ENCODE data around the gene LRRTM4. TPM values are rescaled to one million over a fixed set of nuclear protein-coding genes. Genes with fewer than 3 reads are reported as not detected.

The LRRTM4 gene
- total and polyA plus RNA-seq, 2 of the 13 experiments (the other 11 are each of a cell fraction or from before 2014, with no cell fraction given): 1.2 TPM

- Histone ChIP-seq H3K9ac (ENCODE audit: insufficient read depth, low read depth, low read length) (no peak overlapping the region), H3K27me3 (ENCODE audit: control insufficient read depth in 1 of 2, insufficient read depth in 2 of 2, low read length in 2 of 2) (no peaks in the 10 kb centered on the region), H3K4me3 (replicated peaks in 1 of 3; ENCODE audit: insufficient read depth in 1 of 3, low read depth in 2 of 3, low read length in 3 of 3) (no peak overlapping the region), H3K4me1 (ENCODE audit: insufficient read depth, low read length) (no peaks in the 10 kb centered on the region), H2AFZ (ENCODE audit: low read length) (no peak overlapping the region), H3K9me3 (ENCODE audit: low read length) (no peaks in the 10 kb centered on the region), H3K79me2 (ENCODE audit: insufficient read depth, low read length) (no peaks in the 10 kb centered on the region), H3K4me2 (ENCODE audit: low read depth, low read length) (no peak overlapping the region), H3K36me3 (replicated peaks in 1 of 2; ENCODE audit: control insufficient read depth in 1 of 2, insufficient read depth in 2 of 2, low read length in 2 of 2) (no peaks in the 10 kb centered on the region), H3K27ac (ENCODE audit: extremely low read length, insufficient read depth, low read length) (no peak overlapping the region), H4K20me1 (ENCODE audit: insufficient read depth, low read length) (no peaks in the 10 kb centered on the region)
- BruUV-seq (replicated peaks): no TSS peak
- TF ChIP-seq NR2C2 (CRISPR knock-in tag; IDR thresholded peaks at IDR 0.05; ENCODE audit: borderline replicate concordance) (no peak), ZKSCAN1 (IDR thresholded peaks at IDR 0.05; ENCODE audit: low read length) (no peak), THYN1 (CRISPR knock-in tag; IDR thresholded peaks at IDR 0.05; ENCODE audit: borderline replicate concordance, low read depth) (no peak), ZNF354B (CRISPR knock-in tag; IDR thresholded peaks at IDR 0.05) (no peak), ZKSCAN8 (CRISPR knock-in tag; IDR thresholded peaks at IDR 0.05; ENCODE audit: borderline replicate concordance) (no peak), KLF13 (CRISPR knock-in tag; IDR thresholded peaks at IDR 0.05) (no peak), MAFF (IDR thresholded peaks at IDR 0.05; ENCODE audit: low read depth, low read length) (peak; percentile 99), MAFK (conservative IDR thresholded peaks at IDR 0.05 in 1 of 2, IDR thresholded peaks at IDR 0.05 in 1 of 2; ENCODE audit: low read length in 2 of 2) (peak; percentile 99), ZMYM3 (CRISPR knock-in tag; IDR thresholded peaks at IDR 0.05) (no peak), AKAP8 (CRISPR knock-in tag; IDR thresholded peaks at IDR 0.05) (no peak)
- 5% methylated on average over 1 of the region's 1 CpG for WGBS (ENCODE audit: low lambda C conversion rate)
- ATAC-seq (no peak), FAIRE-seq (no peak), DNase-seq (ENCODE audit: low spot score) (no peak)
- ChIA-PET CTCF (ENCODE audit: low intra/inter-chr PET ratio, low total read pairs) (no interaction called here), POLR2A (no interaction called here)
- intact Hi-C loops (cut with micrococcal nuclease; ENCODE audit: unreplicated experiment): no loop called here
- in situ Hi-C loops (cut with HindIII; ENCODE audit: extremely low pct_ligation_motif_present, low pct_unique_long_range_greater_than_20kb): no loop called here
These were observed 652.2 kb downstream of the LRRTM4 start for GRCh38 chr2:76870011-76870410.

GRCh38 chr2:76867854-76868253 lies 654.3 kb downstream of the LRRTM4 start:
- FAIRE-seq (no peak), DNase-seq (ENCODE audit: low spot score) (no peak), ATAC-seq (no peak)
- H3K4me2 ChIP-seq (ENCODE audit: low read depth, low read length): no peak overlapping the region
- H3K27ac ChIP-seq (ENCODE audit: extremely low read length, insufficient read depth, low read length): no peak overlapping the region
- H3K9ac ChIP-seq (ENCODE audit: insufficient read depth, low read depth, low read length): no peak overlapping the region
- no TSS peak for BruUV-seq (replicated peaks)
- WGBS (ENCODE audit: low lambda C conversion rate): 6% methylated on average over 2 of the region's 2 CpGs
- CTCF ChIA-PET (ENCODE audit: low intra/inter-chr PET ratio, low total read pairs): no interaction called here
- no peaks in the 10 kb centered on the region for H4K20me1 ChIP-seq (ENCODE audit: insufficient read depth, low read length)
- H3K9me3 ChIP-seq (ENCODE audit: low read length): no peaks in the 10 kb centered on the region
- H3K4me1 ChIP-seq (ENCODE audit: insufficient read depth, low read length): no peaks in the 10 kb centered on the region
- POLR2A ChIA-PET: no interaction called here
- H3K79me2 ChIP-seq (ENCODE audit: insufficient read depth, low read length): no peaks in the 10 kb centered on the region
- no peak overlapping the region for H2AFZ ChIP-seq (ENCODE audit: low read length)
- H3K4me3 ChIP-seq (replicated peaks in 1 of 3; ENCODE audit: insufficient read depth in 1 of 3, low read depth in 2 of 3, low read length in 3 of 3): no peak overlapping the region
- no peaks in the 10 kb centered on the region for H3K36me3 ChIP-seq (replicated peaks in 1 of 2; ENCODE audit: control insufficient read depth in 1 of 2, insufficient read depth in 2 of 2, low read length in 2 of 2)
- no peak for TF ChIP-seq MED1 (CRISPR knock-in tag; IDR thresholded peaks at IDR 0.05)
- no peak for TF ChIP-seq ZSCAN22 (CRISPR knock-in tag; IDR thresholded peaks at IDR 0.05)
- no peak for TF ChIP-seq XRCC5 (optimal IDR thresholded peaks at IDR 0.05; ENCODE audit: low read length)
- no peak for TF ChIP-seq MEIS2 (CRISPR knock-in tag; IDR thresholded peaks at IDR 0.05)
- TF ChIP-seq WIZ (CRISPR knock-in tag; IDR thresholded peaks at IDR 0.05): no peak
- TF ChIP-seq ZNF850 (CRISPR knock-in tag; conservative IDR thresholded peaks at IDR 0.05): no peak
- TF ChIP-seq ADNP (CRISPR knock-in tag; IDR thresholded peaks at IDR 0.05): no peak
- intact Hi-C loops (cut with micrococcal nuclease; ENCODE audit: unreplicated experiment): no loop called here
- in situ Hi-C loops (cut with HindIII; ENCODE audit: extremely low pct_ligation_motif_present, low pct_unique_long_range_greater_than_20kb): no loop called here
- H3K27me3 ChIP-seq (ENCODE audit: control insufficient read depth in 1 of 2, insufficient read depth in 2 of 2, low read length in 2 of 2): no peaks in the 10 kb centered on the region
